MG63 (cell line): ENCODE measurements around the gene SYNE4. TPM values are rescaled to one million over a fixed set of nuclear protein-coding genes. Genes with fewer than 3 reads are reported as not detected.
"Not testable (repeated sequence)": the region's sequence is repeated elsewhere in the genome, so short reads cannot be mapped to it uniquely, and the experiment has no call there.

ENCODE experiments used
- DNase-seq: peaks from one replicate; pipeline ENCODE4 v3.0.0-alpha.2; 2020
- H3K27me3 ChIP-seq: fragments of 250-450 bp; sonication (Bioruptor Pico); 2 replicates; pipeline ENCODE4 v1.5.1; 2020; ENCODE audit warnings: mild to moderate bottlenecking, moderate library complexity
- H3K36me3 ChIP-seq: fragments of 250-450 bp; sonication (Bioruptor Pico); 2 replicates; pipeline ENCODE4 v1.5.1; 2020; ENCODE audit warnings: mild to moderate bottlenecking, moderate library complexity
- H3K4me3 ChIP-seq: fragments of 250-450 bp; sonication (Bioruptor Pico); 2 replicates; pipeline ENCODE4 v1.5.1; 2020; ENCODE audit warnings: mild to moderate bottlenecking, moderate library complexity
- H3K9me3 ChIP-seq: fragments of 250-450 bp; sonication (Bioruptor Pico); 2 replicates; pipeline ENCODE4 v1.5.1; 2020; ENCODE audit warnings: mild to moderate bottlenecking, moderate library complexity
- total RNA-seq: library from RNA; depleted of rRNA; stranded (reverse); fragments of >200 nt; shearing (Covaris generic); gene quantifications from 2 replicates; pipeline ENCODE4 v1.2.3, GENCODE V29; 2014; ENCODE audit warnings: low replicate concordance; rRNA removed

The SYNE4 gene
- 0.22 and 0.23 TPM in 2 replicates for total RNA-seq

DNA sequence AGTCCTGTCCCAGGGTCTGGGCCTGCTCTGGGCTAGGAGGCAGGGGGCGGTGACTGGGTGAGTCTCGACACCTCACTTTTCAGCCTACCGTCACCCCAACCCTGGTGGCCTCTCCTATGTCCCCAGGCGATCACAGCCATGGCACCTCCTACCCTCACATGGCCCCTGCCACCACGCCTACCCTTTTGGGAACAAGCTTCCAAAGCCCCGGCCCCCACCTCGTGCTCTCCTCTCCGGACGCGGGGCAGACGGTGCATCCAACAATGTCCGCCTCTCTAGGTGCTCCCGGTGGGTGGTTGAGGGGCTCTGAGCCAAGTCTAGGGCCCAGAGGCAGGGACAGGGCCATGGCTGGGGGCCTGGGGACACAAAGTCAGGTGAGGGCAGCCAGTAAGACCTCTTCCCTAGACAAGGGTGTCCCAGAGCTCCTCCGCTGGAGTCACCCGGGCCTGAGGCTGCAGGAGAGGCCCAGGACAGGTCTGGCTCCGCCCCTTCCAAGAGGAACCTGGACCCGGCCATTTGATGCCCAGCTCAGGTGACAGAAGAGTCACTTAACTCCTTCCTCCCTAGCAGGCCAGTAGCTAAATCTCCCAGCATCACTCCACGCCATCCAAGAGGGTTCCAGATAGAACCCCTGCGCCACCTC lies at the start of gene SYNE4:
Gene SYNE4 (minus strand): TSS at position 478 of the 643 bp plus-strand sequence. CDS start 132 bp downstream, at position 346.
- H3K36me3 ChIP-seq = no peaks in the 10 kb centered on the region
- H3K4me3 ChIP-seq = peak within 1 kb of the TSS; percentile 34
- H3K9me3 ChIP-seq = no peaks in the 10 kb centered on the region
- H3K27me3 ChIP-seq = no peaks in the 10 kb centered on the region
- DNase-seq = no peak

DNA sequence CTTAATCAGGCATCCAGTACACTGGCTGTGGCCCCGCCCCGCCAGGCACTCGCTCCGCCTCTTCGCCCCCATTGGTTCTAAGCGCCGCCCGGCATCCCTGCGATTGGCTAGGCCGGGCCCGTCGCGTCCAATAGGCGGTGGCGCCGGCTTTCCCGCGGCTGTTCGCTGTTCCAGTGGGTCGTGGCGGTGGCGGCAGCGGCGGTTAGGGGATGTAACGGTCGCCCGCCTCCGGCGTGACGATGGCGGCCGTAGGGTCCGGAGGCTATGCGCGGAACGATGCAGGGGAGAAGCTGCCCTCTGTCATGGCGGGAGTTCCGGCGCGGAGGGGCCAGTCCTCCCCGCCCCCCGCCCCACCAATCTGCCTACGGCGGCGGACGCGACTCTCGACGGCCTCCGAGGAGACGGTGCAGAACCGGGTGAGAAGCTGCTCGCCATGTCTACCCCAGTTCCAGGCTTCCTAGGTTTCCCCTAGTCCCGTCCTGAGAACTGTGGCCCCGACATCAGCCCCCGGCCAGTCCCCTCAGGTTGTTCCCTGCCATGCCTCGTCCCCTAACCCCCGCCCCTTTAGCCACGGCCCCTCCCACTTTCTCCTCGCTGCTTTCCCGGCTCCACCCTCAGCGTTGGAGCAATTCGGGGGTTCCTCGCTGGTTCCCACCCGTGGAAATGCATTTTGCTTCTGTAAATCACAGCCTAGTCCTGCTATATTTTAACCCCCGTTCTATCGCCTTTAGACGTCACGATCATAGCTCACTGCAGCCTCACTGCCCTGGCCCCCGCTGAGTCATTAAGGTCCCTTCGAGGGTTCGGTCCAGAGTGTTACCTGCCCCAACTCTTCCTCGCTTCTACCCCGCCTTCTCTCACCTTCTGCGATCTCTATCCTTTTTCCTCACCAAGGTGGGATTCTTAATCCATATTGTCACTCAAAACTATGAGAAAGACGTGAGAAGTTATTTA lies 46.4 kb upstream of the SYNE4 start, which contains the start of gene WDR62:
Gene WDR62 (plus strand): TSS at position 165 of the 954 bp plus-strand sequence. CDS start 75 bp downstream, at position 240.
- Histone ChIP-seq H3K9me3 (no peaks in the 10 kb centered on the region), H3K4me3 (peak within 1 kb of the TSS; percentile 61), H3K36me3 (peaks cover 12% of the 10 kb centered on the region), H3K27me3 (no peaks in the 10 kb centered on the region)
- peak; percentile 96 for DNase-seq

GRCh38 chr19:36054119-36054732 lies 45.6 kb upstream of the SYNE4 start, which contains the start of gene THAP8:
THAP8 (minus strand) TSS chr19:36054285; CDS start chr19:36054217, 68 bp downstream.
- Histone ChIP-seq H3K27me3 (no peaks in the 10 kb centered on the region), H3K9me3 (no peaks in the 10 kb centered on the region), H3K4me3 (peak within 1 kb of the TSS; percentile 61), H3K36me3 (peaks cover 4% of the 10 kb centered on the region; the same call in 1 of the 2 replicates)
- DNase-seq = peak; percentile 99

DNA sequence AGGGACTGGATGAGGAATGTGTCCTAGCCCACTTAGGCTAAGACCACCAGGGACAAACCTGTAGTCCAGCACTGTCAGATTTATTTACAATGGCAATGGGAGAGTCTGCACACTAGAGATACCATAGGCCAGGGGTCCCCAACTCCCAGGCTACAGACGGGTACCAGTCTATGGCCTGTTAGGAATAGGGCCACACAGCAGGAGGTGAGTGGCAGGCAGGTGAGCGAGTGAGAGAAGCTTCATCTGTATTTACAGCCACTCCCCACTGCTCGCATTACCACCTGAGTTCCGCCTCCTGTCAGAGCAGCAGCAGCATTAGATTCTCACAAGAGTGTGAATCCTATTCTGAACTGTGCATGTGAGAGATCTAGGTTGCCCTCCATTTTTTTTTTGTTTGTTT lies 43.0 kb upstream of the SYNE4 start:
- no peak for DNase-seq
- Histone ChIP-seq H3K9me3 (no peaks in the 10 kb centered on the region), H3K27me3 (no peaks in the 10 kb centered on the region), H3K36me3 (no peaks in the 10 kb centered on the region), H3K4me3 (no peak overlapping the region)

- no peak for DNase-seq
- Histone ChIP-seq H3K4me3 (no peak overlapping the region), H3K27me3 (no peaks in the 10 kb centered on the region), H3K9me3 (no peaks in the 10 kb centered on the region; the same call in 1 of the 2 replicates), H3K36me3 (no peaks in the 10 kb centered on the region)
Observed at GRCh38 chr19:36051236-36051635, 42.6 kb upstream of the SYNE4 start.

DNA sequence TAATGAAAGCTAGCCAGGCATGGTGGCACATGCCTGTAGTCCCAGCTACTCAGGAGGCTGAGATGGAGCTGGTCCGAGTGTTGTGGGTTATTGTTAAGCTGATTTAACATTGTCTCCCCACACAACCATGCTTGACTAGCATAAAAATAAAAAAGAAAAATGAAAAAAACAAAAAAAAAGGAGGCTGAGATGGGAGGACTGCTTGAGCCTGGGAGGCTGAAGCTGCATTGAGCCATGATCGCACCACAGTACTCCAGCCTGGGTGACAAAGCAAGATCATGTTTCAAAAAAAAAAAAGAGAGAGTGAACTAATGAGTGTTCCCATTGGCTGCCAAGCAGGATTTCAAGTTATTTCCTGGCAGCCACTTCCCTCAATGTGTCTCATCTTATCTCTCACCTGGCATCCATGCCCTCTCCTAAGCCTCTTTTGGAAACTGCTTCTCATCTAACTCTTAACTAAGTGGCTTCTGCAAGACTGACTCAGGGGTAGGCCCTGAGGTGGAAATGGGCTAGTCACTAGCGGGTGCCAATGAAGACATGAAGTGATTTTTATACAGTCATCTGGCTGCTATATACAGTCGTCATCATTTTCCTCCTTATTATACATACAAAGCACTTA lies 40.6 kb upstream of the SYNE4 start:
- peak; percentile 80 for DNase-seq
- no peaks in the 10 kb centered on the region for H3K27me3 ChIP-seq
- H3K9me3 ChIP-seq = no peaks in the 10 kb centered on the region; the same call in 1 of the 2 replicates

DNA sequence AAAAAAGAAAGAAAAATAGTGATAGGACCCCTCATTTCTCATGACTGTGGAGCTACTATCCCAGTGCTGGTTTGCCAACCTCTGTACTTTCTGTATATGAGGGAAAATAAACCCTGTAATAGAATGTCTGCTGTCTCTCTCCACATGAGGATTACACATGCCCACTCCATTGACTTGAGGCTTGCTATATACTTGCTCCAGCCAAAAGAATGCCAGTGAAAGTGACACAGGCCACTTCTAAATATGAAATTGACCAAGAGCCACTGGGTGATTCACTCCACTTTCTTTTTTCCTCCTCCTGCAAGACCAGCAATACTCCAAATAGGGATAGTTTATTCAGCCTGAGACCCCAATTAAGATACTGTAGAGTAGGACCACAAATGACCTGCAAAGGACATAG lies 39.2 kb upstream of the SYNE4 start:
- Histone ChIP-seq H3K36me3 (no peaks in the 10 kb centered on the region; the same call in 1 of the 2 replicates), H3K9me3 (no peaks in the 10 kb centered on the region; the same call in 1 of the 2 replicates), H3K27me3 (no peaks in the 10 kb centered on the region), H3K4me3 (no peak overlapping the region)
- DNase-seq = no peak

More for the DNA sequence above, 40.6 kb upstream of the SYNE4 start:
- Histone ChIP-seq H3K36me3 (no peaks in the 10 kb centered on the region), H3K4me3 (no peak overlapping the region)

GRCh38 chr19:36046443-36047050 lies 37.9 kb upstream of the SYNE4 start:
- Histone ChIP-seq H3K9me3 (no peaks in the 10 kb centered on the region; the same call in 1 of the 2 replicates), H3K4me3 (no peak overlapping the region), H3K36me3 (no peaks in the 10 kb centered on the region; the same call in 1 of the 2 replicates), H3K27me3 (no peaks in the 10 kb centered on the region)
- DNase-seq = peak; percentile 11

GRCh38 chr19:36043952-36044351 lies 35.3 kb upstream of the SYNE4 start:
- DNase-seq = no peak
- H3K4me3 ChIP-seq = no peak overlapping the region
- H3K36me3 ChIP-seq = no peaks in the 10 kb centered on the region; the same call in 1 of the 2 replicates
- H3K27me3 ChIP-seq = no peaks in the 10 kb centered on the region
- no peaks in the 10 kb centered on the region; the same call in 1 of the 2 replicates for H3K9me3 ChIP-seq

GRCh38 chr19:36041831-36042230 lies 33.2 kb upstream of the SYNE4 start:
- DNase-seq = peak; percentile 17
- H3K27me3 ChIP-seq = no peaks in the 10 kb centered on the region
- H3K9me3 ChIP-seq = no peaks in the 10 kb centered on the region; the same call in 1 of the 2 replicates
- no peak overlapping the region for H3K4me3 ChIP-seq
- H3K36me3 ChIP-seq = no peaks in the 10 kb centered on the region; the same call in 1 of the 2 replicates

DNA sequence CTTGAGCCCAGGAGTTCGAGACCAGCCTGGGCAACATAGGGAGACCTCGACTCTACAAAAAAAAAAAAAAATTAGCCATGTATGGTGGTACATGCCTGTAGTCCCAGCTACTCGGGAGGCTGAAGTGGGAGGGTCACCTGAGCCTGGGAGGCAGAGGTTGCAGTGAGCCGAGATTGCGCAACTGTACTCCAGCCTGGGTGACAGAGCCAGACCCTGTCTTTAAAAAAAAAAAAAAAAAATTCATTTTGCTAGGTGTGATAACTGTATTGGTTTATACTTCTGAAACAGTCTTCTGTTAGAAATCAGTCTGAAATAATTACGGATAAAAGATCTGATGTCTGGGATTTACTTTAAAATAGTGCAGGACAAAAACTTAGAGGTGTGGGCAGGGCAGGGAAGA lies 32.5 kb upstream of the SYNE4 start:
- H3K4me3 ChIP-seq, DNase-seq, H3K36me3 ChIP-seq: not testable (repeated sequence)

GRCh38 chr19:36040495-36040894 lies 31.9 kb upstream of the SYNE4 start:
- no peak for DNase-seq
- Histone ChIP-seq H3K4me3 (no peak overlapping the region), H3K9me3 (no peaks in the 10 kb centered on the region), H3K36me3 (no peaks in the 10 kb centered on the region; the same call in 1 of the 2 replicates), H3K27me3 (no peaks in the 10 kb centered on the region)

More for the DNA sequence above, 32.5 kb upstream of the SYNE4 start:
- H3K27me3 ChIP-seq, H3K9me3 ChIP-seq: not testable (repeated sequence)

- Histone ChIP-seq H3K9me3 (no peaks in the 10 kb centered on the region), H3K27me3 (no peaks in the 10 kb centered on the region), H3K4me3 (no peak within 1 kb of the TSS), H3K36me3 (no peaks in the 10 kb centered on the region; the same call in 1 of the 2 replicates)
- no peak for DNase-seq
Observed at GRCh38 chr19:36032251-36033104, 23.9 kb upstream of the SYNE4 start, which contains the start of gene CLIP3. CLIP3 (minus strand) TSS chr19:36032873; CDS start chr19:36032357, 516 bp downstream.

GRCh38 chr19:36031308-36031707 lies 22.7 kb upstream of the SYNE4 start:
- Histone ChIP-seq H3K27me3 (no peaks in the 10 kb centered on the region), H3K9me3 (no peaks in the 10 kb centered on the region), H3K4me3 (no peak overlapping the region), H3K36me3 (no peaks in the 10 kb centered on the region; the same call in 1 of the 2 replicates)
- no peak for DNase-seq
